Hepatocyte (in vitro differentiated cells): Measurements from ENCODE around the gene DNAH6.

Experiments used
- EZH2 ChIP-seq: fragments of 200-600 bp; sonication (generic); IDR thresholded peaks from 2 replicates; pipeline ENCODE4 v1.6.1; 2016; ENCODE audit warnings: antibody characterized with exemption, mild to moderate bottlenecking, borderline replicate concordance
- TF ChIP-seq, protein P1 (sequence below): fragments of 200-600 bp; sonication (generic); IDR thresholded peaks from 2 replicates; pipeline ENCODE4 v1.5.1; 2016; ENCODE audit warnings: antibody characterized with exemption, mild to moderate bottlenecking; ENCODE audit not compliant: poor library complexity

DNA sequence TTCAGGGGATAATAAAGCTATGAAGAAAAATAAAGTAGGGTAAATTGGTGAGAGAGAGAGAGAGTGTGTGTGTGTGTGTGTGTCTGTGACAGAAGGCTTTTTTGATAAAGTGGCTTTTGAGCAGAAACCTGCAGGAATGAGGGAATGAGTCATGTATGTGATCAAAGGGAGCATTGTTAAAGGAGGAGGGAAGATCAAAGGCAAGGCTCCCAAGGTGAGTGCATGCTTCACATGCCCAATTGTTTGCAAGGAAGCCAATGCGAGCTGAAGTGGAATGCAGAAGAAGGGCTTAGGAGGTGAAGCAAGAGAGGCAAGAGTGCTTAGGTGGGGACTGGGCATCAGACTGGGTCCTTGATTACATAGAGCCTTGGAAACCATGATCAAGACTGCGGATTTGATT, 96.8 kb downstream of the DNAH6 start:
- TF ChIP-seq, protein P1, sequence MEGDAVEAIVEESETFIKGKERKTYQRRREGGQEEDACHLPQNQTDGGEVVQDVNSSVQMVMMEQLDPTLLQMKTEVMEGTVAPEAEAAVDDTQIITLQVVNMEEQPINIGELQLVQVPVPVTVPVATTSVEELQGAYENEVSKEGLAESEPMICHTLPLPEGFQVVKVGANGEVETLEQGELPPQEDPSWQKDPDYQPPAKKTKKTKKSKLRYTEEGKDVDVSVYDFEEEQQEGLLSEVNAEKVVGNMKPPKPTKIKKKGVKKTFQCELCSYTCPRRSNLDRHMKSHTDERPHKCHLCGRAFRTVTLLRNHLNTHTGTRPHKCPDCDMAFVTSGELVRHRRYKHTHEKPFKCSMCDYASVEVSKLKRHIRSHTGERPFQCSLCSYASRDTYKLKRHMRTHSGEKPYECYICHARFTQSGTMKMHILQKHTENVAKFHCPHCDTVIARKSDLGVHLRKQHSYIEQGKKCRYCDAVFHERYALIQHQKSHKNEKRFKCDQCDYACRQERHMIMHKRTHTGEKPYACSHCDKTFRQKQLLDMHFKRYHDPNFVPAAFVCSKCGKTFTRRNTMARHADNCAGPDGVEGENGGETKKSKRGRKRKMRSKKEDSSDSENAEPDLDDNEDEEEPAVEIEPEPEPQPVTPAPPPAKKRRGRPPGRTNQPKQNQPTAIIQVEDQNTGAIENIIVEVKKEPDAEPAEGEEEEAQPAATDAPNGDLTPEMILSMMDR, result no peak
- TF ChIP-seq EZH2, result no peak
